Choroid plexus epithelial cell (primary cell): ENCODE results near the gene ZNF324.
"Not testable (repeated sequence)": the region's sequence is repeated elsewhere in the genome, so short reads cannot be mapped to it uniquely, and the experiment has no call there.

Source experiments
- DNase-seq: peaks from one replicate; pipeline ENCODE4 v3.0.0-alpha.2; 2010; ENCODE audit warnings: low read depth
- H3K4me3 ChIP-seq: 2 replicates; pipeline ENCODE4 v1.5.1; 2011; ENCODE audit warnings: low read depth, mild to moderate bottlenecking, control low read depth, low read length, moderate library complexity
- CTCF ChIP-seq: conservative IDR thresholded peaks from 2 replicates; pipeline ENCODE4 v1.5.1; 2011; ENCODE audit warnings: low read depth, mild to moderate bottlenecking, control low read depth, inconsistent platforms, low read length, moderate library complexity

ZNF324 gene

GRCh38 chr19:58466760-58467589 lies at the start of gene ZNF324:
ZNF324 (plus strand) TSS chr19:58467080; CDS start chr19:58469186, 2,106 bp downstream.
- H3K4me3 ChIP-seq, result peak within 1 kb of the TSS; percentile 91
- peak; percentile 6 for TF ChIP-seq CTCF

GRCh38 chr19:58428617-58429016 lies 38.3 kb upstream of the ZNF324 start:
- no peak for TF ChIP-seq CTCF
- DNase-seq, result no peak
- no peak overlapping the region for H3K4me3 ChIP-seq

More at GRCh38 chr19:58466760-58467589, at the start of gene ZNF324:
- DNase-seq, result peak; percentile 96

GRCh38 chr19:58429745-58430144 lies 37.1 kb upstream of the ZNF324 start:
- no peak overlapping the region for H3K4me3 ChIP-seq
- TF ChIP-seq CTCF, result no peak
- DNase-seq, result no peak

- TF ChIP-seq CTCF, result no peak
- DNase-seq, result peak; percentile 42
- no peak overlapping the region for H3K4me3 ChIP-seq
These were observed 32.7 kb upstream of the ZNF324 start for GRCh38 chr19:58434217-58434616.

GRCh38 chr19:58439576-58440554 lies 27.0 kb upstream of the ZNF324 start, which contains the start of gene ZNF132:
ZNF132 (minus strand) TSS chr19:58440153; CDS start chr19:58439821, 332 bp downstream.
- TF ChIP-seq CTCF, result no peak
- peak within 1 kb of the TSS; percentile 86 for H3K4me3 ChIP-seq
- peak; percentile 100 for DNase-seq

GRCh38 chr19:58440556-58440955 lies 26.3 kb upstream of the ZNF324 start:
- peak overlapping the region; percentile 66 for H3K4me3 ChIP-seq
- TF ChIP-seq CTCF, result no peak
- DNase-seq, result no peak

DNA sequence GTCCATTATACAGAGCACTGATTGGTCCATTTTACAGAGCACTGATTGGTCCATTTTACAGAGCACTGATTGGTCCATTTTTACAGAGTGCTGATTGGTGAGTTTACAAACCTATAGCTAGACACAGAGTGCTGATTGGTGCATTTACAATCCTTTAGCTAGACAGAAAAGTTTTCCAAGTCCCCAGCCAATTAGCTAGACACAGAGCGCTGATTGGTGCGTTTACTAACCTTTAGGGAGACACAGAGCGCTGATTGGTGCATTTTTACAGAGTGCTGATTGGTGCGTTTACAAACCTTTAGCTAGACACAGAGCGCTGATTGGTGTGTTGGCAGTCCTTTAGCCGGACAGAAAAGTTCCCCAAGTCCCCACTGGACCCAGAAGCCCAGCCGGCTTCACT lies 23.9 kb upstream of the ZNF324 start:
- H3K4me3 ChIP-seq, DNase-seq: not testable (repeated sequence)

GRCh38 chr19:58448860-58449259 lies 18.0 kb upstream of the ZNF324 start:
- not testable (repeated sequence) for DNase-seq, H3K4me3 ChIP-seq

DNA sequence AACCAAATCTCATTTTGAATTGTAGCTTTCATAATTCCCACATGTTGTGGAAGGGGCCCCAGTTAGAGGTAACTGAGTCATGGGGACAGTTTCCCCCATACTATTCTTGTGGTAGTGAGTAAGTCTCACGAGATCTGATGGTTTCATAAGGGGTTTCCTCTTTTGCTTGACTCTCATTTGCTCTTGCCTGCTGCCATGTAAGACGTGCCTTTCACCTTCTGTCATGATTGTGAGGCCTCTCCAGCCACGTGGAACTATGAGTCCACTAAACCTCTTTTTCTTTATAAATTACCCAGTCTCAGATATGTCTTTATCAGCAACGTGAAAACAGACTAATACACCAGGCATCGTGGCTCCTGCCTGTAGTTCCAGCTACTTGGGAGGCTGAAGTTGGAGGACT lies 16.9 kb upstream of the ZNF324 start:
- DNase-seq, H3K4me3 ChIP-seq: not testable (repeated sequence)
